Measurements from ENCODE around the gene SLC25A18.

The SLC25A18 gene

DNA sequence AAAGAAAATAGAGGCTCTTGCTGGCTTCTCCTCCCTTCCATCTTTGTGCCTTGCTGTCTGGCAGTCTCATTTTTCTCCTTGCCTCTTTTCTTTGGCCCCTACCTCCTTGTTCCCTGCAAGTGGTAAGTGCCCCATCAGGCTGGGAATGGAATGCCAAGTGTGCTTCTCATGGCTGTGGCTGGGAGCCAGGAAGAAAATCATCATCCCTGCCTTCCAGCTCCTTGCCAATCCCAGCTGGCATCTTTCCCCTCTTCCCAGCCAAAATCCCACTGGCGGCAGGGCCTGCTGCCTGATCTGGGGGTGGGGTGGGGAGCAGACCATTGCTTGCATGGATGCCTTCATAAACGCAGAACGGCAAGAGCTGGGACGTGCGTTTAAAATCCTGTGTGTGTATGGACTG, 27.0 kb upstream of the SLC25A18 start:
- H3K27ac ChIP-seq = peak overlapping the region; percentile 55 to 65
- DNase-seq = peak in 1 of 2 donors; percentile 85
- no peaks in the 10 kb centered on the region for H3K9me3 ChIP-seq
- no peak overlapping the region for H3K4me3 ChIP-seq
- intact Hi-C loops (cut with DNase I; ENCODE audit: low total_unique reads) = no loop called here
- H3K27me3 ChIP-seq = no peaks in the 10 kb centered on the region
- no peaks in the 10 kb centered on the region for H3K36me3 ChIP-seq
- TF ChIP-seq, protein P1, sequence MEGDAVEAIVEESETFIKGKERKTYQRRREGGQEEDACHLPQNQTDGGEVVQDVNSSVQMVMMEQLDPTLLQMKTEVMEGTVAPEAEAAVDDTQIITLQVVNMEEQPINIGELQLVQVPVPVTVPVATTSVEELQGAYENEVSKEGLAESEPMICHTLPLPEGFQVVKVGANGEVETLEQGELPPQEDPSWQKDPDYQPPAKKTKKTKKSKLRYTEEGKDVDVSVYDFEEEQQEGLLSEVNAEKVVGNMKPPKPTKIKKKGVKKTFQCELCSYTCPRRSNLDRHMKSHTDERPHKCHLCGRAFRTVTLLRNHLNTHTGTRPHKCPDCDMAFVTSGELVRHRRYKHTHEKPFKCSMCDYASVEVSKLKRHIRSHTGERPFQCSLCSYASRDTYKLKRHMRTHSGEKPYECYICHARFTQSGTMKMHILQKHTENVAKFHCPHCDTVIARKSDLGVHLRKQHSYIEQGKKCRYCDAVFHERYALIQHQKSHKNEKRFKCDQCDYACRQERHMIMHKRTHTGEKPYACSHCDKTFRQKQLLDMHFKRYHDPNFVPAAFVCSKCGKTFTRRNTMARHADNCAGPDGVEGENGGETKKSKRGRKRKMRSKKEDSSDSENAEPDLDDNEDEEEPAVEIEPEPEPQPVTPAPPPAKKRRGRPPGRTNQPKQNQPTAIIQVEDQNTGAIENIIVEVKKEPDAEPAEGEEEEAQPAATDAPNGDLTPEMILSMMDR (IDR thresholded peaks at IDR 0.05) = no peak
- H3K4me1 ChIP-seq = peaks cover 0 to 13% (median 0%) of the 10 kb centered on the region in 4 donors

GRCh38 chr22:17537155-17537554, 26.1 kb upstream of the SLC25A18 start:
- no peaks in the 10 kb centered on the region for H3K27me3 ChIP-seq
- intact Hi-C loops (cut with DNase I; ENCODE audit: low total_unique reads) = no loop called here
- H3K9me3 ChIP-seq = no peaks in the 10 kb centered on the region
- no peak for DNase-seq
- H3K36me3 ChIP-seq = no peaks in the 10 kb centered on the region
- H3K4me1 ChIP-seq = peaks cover 0 to 13% (median 0%) of the 10 kb centered on the region in 4 donors
- H3K4me3 ChIP-seq = no peak overlapping the region
- H3K27ac ChIP-seq = peak overlapping the region; percentile 55 to 65
- TF ChIP-seq, protein P1 (IDR thresholded peaks at IDR 0.05) = no peak

DNA sequence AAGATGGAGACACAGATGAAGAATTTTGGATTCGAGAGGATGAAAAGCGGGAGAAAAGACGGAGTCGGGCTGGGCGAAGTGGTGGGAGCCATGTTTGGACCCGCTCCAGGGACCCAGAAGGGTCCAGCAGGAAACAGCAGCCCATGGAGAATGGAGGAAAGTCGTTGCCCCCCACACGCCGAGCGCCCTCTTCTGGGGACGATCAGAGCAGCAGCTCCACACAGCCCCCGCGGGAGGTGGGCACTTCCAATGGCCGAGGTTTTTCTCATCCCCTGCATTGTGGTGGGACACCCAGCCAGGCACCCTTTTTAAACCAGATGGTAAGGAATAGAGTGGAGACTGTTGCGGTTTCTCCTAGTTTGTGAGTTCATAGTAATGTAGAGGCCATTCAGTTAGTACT, 22.8 kb upstream of the SLC25A18 start:
- H3K27me3 ChIP-seq = no peaks in the 10 kb centered on the region
- H3K36me3 ChIP-seq = no peaks in the 10 kb centered on the region
- H3K9me3 ChIP-seq = no peaks in the 10 kb centered on the region
- DNase-seq = no peak
- TF ChIP-seq, protein P1 (IDR thresholded peaks at IDR 0.05) = no peak
- peaks cover 0 to 13% (median 0%) of the 10 kb centered on the region in 4 donors for H3K4me1 ChIP-seq
- H3K4me3 ChIP-seq = no peak overlapping the region
- intact Hi-C loops (cut with DNase I; ENCODE audit: low total_unique reads) = no loop called here
- H3K27ac ChIP-seq = no peak overlapping the region

DNA sequence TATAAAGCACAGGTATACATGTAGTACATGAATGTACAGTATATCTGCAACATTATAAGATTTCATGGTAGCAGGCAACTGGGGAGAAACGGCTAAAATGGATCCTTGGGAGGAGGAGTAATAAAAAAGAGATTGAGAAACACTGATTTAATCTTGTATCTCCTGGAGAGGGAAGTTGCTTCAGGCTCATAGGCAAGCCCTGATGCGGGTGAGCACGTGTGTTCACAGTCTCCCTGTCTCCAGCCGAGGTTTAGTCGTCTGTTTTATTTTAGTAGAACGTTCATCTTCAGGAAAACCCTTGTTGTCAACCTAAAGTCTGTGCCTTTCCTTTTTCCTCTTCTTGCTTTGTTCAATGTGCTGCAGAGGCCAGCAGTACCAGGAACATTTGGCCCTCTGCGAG, 21.8 kb upstream of the SLC25A18 start:
- no peaks in the 10 kb centered on the region for H3K36me3 ChIP-seq
- no peaks in the 10 kb centered on the region for H3K27me3 ChIP-seq
- intact Hi-C loops (cut with DNase I; ENCODE audit: low total_unique reads) = no loop called here
- peaks cover 0 to 5% (median 0%) of the 10 kb centered on the region in 4 donors for H3K4me1 ChIP-seq
- DNase-seq = no peak
- no peak overlapping the region for H3K4me3 ChIP-seq
- H3K9me3 ChIP-seq = no peaks in the 10 kb centered on the region
- no peak overlapping the region for H3K27ac ChIP-seq
- TF ChIP-seq, protein P1 (IDR thresholded peaks at IDR 0.05) = no peak

GRCh38 chr22:17542452-17542851, 20.8 kb upstream of the SLC25A18 start:
- Histone ChIP-seq H3K27me3 (no peaks in the 10 kb centered on the region), H3K4me1 (no peaks in the 10 kb centered on the region), H3K36me3 (no peaks in the 10 kb centered on the region), H3K4me3 (no peak overlapping the region), H3K27ac (no peak overlapping the region), H3K9me3 (no peaks in the 10 kb centered on the region)
- no peak for DNase-seq
- intact Hi-C loops (cut with DNase I; ENCODE audit: low total_unique reads) = no loop called here
- TF ChIP-seq, protein P1 (IDR thresholded peaks at IDR 0.05) = no peak
